ENCODE measurements around the gene IGSF9B.

GRCh38 chr11:133996671-133997070 lies 39.9 kb upstream of the IGSF9B start:
- TF ChIP-seq CTCF (conservative IDR thresholded peaks at IDR 0.05 in 1 of 2, IDR thresholded peaks at IDR 0.05 in 1 of 2; ENCODE audit: extremely low read depth in 1 of 2, insufficient read depth in 1 of 2, low read depth in 1 of 2, low read length in 2 of 2) (no peak), EZH2 (IDR thresholded peaks at IDR 0.05; ENCODE audit: borderline replicate concordance, low read length) (no peak)

All from mammary epithelial cell (primary cell).